Panc1 (cell line): ENCODE results near the gene ERN2. TPM values are rescaled to one million over a fixed set of nuclear protein-coding genes. Genes with fewer than 3 reads are reported as not detected.

Experiments used
- ATAC-seq: fragments of 200-7000 bp; cut with Tn5 transposase; 2 replicates; pipeline ENCODE4 v1.9.1; 2020; ENCODE audit warnings: mild to moderate bottlenecking, moderate library complexity
- BruUV-seq: library from RNA; stranded (reverse); fragments of 400-500 nt; replicated peaks from 2 replicates; lab custom pipeline; 2021; lab: Mats Ljungman, UMichigan
- CTCF ChIA-PET: fragments of 300-600 bp; sonication (Branson Sonifier 250); formaldehyde crosslinking; loops from one replicate; lab custom pipeline; 2022; ENCODE audit warnings: antibody characterized with exemption; lab: Charles Lee
- POLR2A ChIA-PET: fragments of 300-600 bp; sonication (Branson Sonifier 250); formaldehyde crosslinking; loops from one replicate; lab custom pipeline; 2022; ENCODE audit warnings: antibody characterized with exemption; lab: Charles Lee
- DNase-seq: peaks from one replicate; pipeline ENCODE4 v3.0.0-alpha.2; 2010; ENCODE audit warnings: low read depth, low spot score
- H3K27ac ChIP-seq: 2 replicates; pipeline ENCODE4 v1.5.1; 2011; ENCODE audit warnings: mild to moderate bottlenecking, low read length, inconsistent platforms
- H3K27me3 ChIP-seq: fragments of 200-500 bp; sonication (Bioruptor generic); 2 replicates; pipeline ENCODE4 v1.6.0; 2014; ENCODE audit warnings: low read length, inconsistent platforms; ENCODE audit not compliant: control insufficient read depth, insufficient read depth
- H3K36me3 ChIP-seq: fragments of 200-500 bp; sonication (Bioruptor generic); 2 replicates; pipeline ENCODE4 v1.5.1; 2014; ENCODE audit warnings: inconsistent platforms, mild to moderate bottlenecking, low read length, moderate library complexity; ENCODE audit not compliant: control insufficient read depth, insufficient read depth
- H3K4me1 ChIP-seq: 2 replicates; pipeline ENCODE4 v1.5.1; 2011; ENCODE audit warnings: inconsistent platforms, mild to moderate bottlenecking, low read length, moderate library complexity; ENCODE audit not compliant: control insufficient read depth, insufficient read depth
- H3K4me3 ChIP-seq, 2 experiments: 2 replicates each; pipeline ENCODE4 v1.5.1; 2011 to 2012; ENCODE audit warnings: low read depth in 2 of 2, low read length in 2 of 2, mild to moderate bottlenecking in 2 of 2, inconsistent platforms in 1 of 2, moderate library complexity in 1 of 2
- H3K9me3 ChIP-seq: fragments of 200-500 bp; sonication (Bioruptor generic); 2 replicates; pipeline ENCODE4 v1.5.1; 2014; ENCODE audit warnings: low read depth, mild to moderate bottlenecking, inconsistent platforms, low read length, moderate library complexity; ENCODE audit not compliant: control insufficient read depth, insufficient read depth
- POLR2AphosphoS5 ChIP-seq: IDR thresholded peaks from 2 replicates; pipeline ENCODE4 v1.6.1; 2012; ENCODE audit warnings: mild to moderate bottlenecking, low read depth, low read length, moderate library complexity
- SIN3A ChIP-seq: IDR thresholded peaks from 2 replicates; pipeline ENCODE4 v1.6.1; 2012; ENCODE audit warnings: low read depth, mild to moderate bottlenecking, low read length, moderate library complexity, borderline replicate concordance; ENCODE audit not compliant: insufficient read depth
- TCF7L2 ChIP-seq: IDR thresholded peaks from 2 replicates; pipeline ENCODE4 v1.6.1; 2011; ENCODE audit warnings: mild to moderate bottlenecking, low read depth, low read length, inconsistent platforms
- in situ Hi-C: cut with HindIII; loops from 2 replicates; pipeline ENCODE4 v1.10.0; 2016; ENCODE audit warnings: low sequenced_read_pairs, low pct_unique_long_range_greater_than_20kb
- intact Hi-C: fragments of 100-400 bp; cut with micrococcal nuclease; formaldehyde crosslinking; loops from one replicate; pipeline ENCODE4 v1.10.0; 2022; ENCODE audit not compliant: unreplicated experiment
- total RNA-seq: library from RNA; stranded (reverse); gene quantifications from one replicate; pipeline ENCODE4 v1.2.1, GENCODE V29; 2021; ENCODE audit not compliant: unreplicated experiment
- TF ChIP-seq, protein P1 (sequence below): fragments of 450-650 bp; IDR thresholded peaks from 2 replicates; pipeline ENCODE4 v1.5.1; 2017; ENCODE audit warnings: mild to moderate bottlenecking
- TF ChIP-seq, protein P2 (sequence below), 2 experiments: IDR thresholded peaks; 2 replicates each; pipeline ENCODE4 v1.6.1; 2011 to 2012; ENCODE audit warnings: low read depth in 2 of 2, control low read depth in 1 of 2, low read length in 1 of 2, mild to moderate bottlenecking in 1 of 2, moderate library complexity in 1 of 2; ENCODE audit not compliant: insufficient read depth in 1 of 2

ERN2 gene
- total RNA-seq, 1 experiment from 2014 or later = not detected

DNA sequence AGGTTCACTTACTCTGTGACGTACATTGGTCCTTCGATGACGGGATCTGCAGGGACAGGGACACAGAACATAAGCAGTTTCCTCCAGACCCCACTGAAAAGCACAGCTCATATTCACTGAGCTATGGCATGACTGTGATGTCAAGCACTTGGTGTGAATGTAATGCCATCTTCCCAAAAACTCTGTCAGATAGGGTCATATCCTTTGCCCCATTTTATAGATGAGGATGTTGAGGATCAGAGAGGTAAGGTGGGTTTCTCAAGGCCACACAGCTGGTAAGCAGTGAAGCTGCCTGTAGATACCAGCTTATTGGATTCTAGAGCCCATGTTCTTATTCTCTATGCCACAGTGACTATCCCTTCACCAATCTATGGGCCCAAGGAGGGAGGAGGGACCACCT, 2.5 kb downstream of the ERN2 start:
- in situ Hi-C loops (no loop called here), intact Hi-C loops (no loop called here)
- Histone ChIP-seq H3K4me3 (no peak overlapping the region), H3K27ac (no peak overlapping the region), H3K9me3 (peaks cover 4% of the 10 kb centered on the region; the same call in 1 of the 2 replicates), H3K36me3 (no peaks in the 10 kb centered on the region), H3K27me3 (peaks cover 3% of the 10 kb centered on the region; the same call in 1 of the 2 replicates), H3K4me1 (no peaks in the 10 kb centered on the region)
- CTCF ChIA-PET = no interaction called here
- no TSS peak for BruUV-seq
- POLR2A ChIA-PET = no interaction called here
- TF ChIP-seq, protein P1, sequence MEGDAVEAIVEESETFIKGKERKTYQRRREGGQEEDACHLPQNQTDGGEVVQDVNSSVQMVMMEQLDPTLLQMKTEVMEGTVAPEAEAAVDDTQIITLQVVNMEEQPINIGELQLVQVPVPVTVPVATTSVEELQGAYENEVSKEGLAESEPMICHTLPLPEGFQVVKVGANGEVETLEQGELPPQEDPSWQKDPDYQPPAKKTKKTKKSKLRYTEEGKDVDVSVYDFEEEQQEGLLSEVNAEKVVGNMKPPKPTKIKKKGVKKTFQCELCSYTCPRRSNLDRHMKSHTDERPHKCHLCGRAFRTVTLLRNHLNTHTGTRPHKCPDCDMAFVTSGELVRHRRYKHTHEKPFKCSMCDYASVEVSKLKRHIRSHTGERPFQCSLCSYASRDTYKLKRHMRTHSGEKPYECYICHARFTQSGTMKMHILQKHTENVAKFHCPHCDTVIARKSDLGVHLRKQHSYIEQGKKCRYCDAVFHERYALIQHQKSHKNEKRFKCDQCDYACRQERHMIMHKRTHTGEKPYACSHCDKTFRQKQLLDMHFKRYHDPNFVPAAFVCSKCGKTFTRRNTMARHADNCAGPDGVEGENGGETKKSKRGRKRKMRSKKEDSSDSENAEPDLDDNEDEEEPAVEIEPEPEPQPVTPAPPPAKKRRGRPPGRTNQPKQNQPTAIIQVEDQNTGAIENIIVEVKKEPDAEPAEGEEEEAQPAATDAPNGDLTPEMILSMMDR = no peak
- TF ChIP-seq, protein P2, sequence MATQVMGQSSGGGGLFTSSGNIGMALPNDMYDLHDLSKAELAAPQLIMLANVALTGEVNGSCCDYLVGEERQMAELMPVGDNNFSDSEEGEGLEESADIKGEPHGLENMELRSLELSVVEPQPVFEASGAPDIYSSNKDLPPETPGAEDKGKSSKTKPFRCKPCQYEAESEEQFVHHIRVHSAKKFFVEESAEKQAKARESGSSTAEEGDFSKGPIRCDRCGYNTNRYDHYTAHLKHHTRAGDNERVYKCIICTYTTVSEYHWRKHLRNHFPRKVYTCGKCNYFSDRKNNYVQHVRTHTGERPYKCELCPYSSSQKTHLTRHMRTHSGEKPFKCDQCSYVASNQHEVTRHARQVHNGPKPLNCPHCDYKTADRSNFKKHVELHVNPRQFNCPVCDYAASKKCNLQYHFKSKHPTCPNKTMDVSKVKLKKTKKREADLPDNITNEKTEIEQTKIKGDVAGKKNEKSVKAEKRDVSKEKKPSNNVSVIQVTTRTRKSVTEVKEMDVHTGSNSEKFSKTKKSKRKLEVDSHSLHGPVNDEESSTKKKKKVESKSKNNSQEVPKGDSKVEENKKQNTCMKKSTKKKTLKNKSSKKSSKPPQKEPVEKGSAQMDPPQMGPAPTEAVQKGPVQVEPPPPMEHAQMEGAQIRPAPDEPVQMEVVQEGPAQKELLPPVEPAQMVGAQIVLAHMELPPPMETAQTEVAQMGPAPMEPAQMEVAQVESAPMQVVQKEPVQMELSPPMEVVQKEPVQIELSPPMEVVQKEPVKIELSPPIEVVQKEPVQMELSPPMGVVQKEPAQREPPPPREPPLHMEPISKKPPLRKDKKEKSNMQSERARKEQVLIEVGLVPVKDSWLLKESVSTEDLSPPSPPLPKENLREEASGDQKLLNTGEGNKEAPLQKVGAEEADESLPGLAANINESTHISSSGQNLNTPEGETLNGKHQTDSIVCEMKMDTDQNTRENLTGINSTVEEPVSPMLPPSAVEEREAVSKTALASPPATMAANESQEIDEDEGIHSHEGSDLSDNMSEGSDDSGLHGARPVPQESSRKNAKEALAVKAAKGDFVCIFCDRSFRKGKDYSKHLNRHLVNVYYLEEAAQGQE (IDR thresholded peaks at IDR 0.05; ENCODE audit: insufficient read depth in 1 of 2, low read depth in 2 of 2, low read length in 1 of 2) = no peak
- TF ChIP-seq POLR2AphosphoS5 (no peak), TCF7L2 (no peak), SIN3A (no peak)
- ATAC-seq = no peak
- no peak for DNase-seq

DNA sequence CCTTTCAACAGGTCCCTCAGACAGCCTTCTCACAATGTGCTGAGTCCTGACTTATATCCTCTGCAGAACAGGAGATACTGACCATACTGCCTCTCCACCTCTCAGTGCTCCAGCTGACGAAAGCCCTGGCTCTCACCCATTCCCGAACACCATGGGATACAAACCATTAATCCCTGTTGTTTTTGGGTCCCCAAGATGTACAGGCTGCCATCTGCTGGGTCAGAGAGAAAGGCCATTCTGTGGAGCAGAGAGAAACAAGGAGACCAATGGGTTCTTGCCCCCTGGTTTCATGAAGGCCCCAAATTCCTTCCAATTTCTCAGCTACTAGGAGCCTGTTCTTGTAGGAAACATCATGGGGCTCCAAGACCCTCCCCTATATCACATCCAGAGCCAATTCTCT, 3.0 kb downstream of the ERN2 start:
- H3K27ac ChIP-seq = no peak overlapping the region
- H3K27me3 ChIP-seq = peaks cover 3% of the 10 kb centered on the region; the same call in 1 of the 2 replicates
- H3K4me3 ChIP-seq = no peak overlapping the region
- ATAC-seq (no peak), DNase-seq (no peak)
- TF ChIP-seq TCF7L2 (no peak), SIN3A (no peak), POLR2AphosphoS5 (no peak)
- TF ChIP-seq, protein P1 = no peak
- TF ChIP-seq, protein P2 (IDR thresholded peaks at IDR 0.05; ENCODE audit: insufficient read depth in 1 of 2, low read depth in 2 of 2, low read length in 1 of 2) = no peak
- H3K36me3 ChIP-seq = no peaks in the 10 kb centered on the region
- no peaks in the 10 kb centered on the region for H3K4me1 ChIP-seq
- in situ Hi-C loops = no loop called here
- no TSS peak for BruUV-seq
- peaks cover 4% of the 10 kb centered on the region; the same call in 1 of the 2 replicates for H3K9me3 ChIP-seq
- CTCF ChIA-PET = no interaction called here
- POLR2A ChIA-PET = no interaction called here
- intact Hi-C loops = no loop called here
